CD4-positive, alpha-beta T cell treated with Interleukin-4 for 1 hour (primary cell): Measurements from ENCODE around the gene ATAD3A.
"Not testable (repeated sequence)": the region's sequence is repeated elsewhere in the genome, so short reads cannot be mapped to it uniquely, and the experiment has no call there.

Source experiments
- DNase-seq, 2 donors: peaks; one replicate each; pipeline ENCODE4 v3.0.0-alpha.2; 2020 to 2022

The ATAD3A gene

DNA sequence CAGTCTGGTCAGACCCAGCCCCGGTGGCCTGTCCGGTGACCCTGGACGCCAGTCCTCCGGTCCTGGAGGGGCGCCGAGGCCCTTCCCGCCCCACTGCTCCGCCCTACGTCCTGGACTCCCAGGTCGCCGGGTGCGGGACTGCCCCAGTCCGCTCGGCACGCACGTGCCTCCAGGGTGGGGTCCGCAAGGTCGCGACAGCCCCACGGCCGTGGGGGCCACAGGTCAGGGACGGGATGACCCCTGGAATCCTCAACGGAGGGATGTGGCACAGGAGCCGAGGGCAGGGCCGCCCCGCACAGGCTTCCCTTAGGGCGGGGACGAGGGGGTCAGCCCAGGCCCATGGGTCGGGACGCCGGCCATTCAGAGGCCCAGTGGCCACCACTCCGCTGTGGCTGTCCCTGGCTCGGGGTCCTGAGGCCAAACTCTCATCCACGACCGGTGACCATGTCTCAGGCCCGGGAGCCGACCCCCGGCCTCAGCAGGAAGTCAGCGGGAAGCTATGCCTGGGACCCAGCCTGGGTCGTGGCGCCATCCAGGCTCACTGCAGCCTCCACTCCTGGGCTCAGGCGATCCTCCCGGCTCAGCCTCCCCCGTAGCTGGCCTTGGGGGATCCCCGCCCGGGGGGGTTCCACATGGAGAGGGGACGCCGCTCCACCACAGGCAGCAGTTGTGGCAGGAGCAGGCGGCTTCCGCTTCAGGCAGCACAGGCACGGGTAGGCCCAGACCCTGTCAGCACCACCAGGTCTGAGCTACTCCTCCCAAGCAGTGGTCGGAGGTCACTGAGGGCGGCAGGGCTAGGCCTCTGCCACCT is 29.1 kb downstream of the ATAD3A start:
- DNase-seq = no peak

DNA sequence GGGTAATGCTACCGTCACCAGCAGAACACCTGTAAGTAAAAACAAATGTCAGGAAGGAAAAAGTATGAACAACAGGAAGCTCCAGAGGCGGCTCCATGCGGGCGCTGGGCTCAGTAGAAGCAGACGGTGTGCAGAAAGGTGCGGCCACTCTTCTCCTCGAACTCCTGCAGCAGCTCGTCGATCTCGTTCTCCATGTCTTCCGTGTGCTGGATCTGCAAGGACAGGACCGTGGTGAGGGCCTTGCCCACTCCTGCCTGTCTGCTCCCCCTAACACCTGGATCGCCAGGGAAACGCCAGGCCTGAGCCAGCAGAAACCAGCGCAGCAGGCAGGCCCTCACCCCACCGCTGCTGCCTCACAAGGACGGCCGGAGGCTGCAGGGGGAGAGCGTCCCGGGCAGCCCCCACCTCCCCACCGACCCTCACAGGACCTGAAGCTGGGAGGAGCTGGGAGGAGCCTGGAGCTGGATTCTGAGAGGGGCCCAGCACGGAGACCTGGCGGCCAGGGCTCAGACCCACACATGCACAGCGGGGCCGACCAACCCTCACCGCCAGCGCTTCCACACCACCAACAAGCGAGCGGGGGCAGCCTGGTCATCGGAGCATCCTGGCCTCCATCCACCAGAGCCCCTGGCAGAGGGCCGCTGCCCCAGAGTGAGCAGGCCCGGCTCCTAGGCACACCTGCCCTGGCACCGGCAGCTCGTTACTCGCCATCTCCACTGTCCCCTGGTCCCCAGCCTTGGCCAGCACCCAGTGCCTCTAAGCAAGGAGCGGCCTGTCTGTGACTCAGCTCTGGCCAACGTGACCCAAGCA is 30.2 kb downstream of the ATAD3A start:
- DNase-seq = no peak

DNA sequence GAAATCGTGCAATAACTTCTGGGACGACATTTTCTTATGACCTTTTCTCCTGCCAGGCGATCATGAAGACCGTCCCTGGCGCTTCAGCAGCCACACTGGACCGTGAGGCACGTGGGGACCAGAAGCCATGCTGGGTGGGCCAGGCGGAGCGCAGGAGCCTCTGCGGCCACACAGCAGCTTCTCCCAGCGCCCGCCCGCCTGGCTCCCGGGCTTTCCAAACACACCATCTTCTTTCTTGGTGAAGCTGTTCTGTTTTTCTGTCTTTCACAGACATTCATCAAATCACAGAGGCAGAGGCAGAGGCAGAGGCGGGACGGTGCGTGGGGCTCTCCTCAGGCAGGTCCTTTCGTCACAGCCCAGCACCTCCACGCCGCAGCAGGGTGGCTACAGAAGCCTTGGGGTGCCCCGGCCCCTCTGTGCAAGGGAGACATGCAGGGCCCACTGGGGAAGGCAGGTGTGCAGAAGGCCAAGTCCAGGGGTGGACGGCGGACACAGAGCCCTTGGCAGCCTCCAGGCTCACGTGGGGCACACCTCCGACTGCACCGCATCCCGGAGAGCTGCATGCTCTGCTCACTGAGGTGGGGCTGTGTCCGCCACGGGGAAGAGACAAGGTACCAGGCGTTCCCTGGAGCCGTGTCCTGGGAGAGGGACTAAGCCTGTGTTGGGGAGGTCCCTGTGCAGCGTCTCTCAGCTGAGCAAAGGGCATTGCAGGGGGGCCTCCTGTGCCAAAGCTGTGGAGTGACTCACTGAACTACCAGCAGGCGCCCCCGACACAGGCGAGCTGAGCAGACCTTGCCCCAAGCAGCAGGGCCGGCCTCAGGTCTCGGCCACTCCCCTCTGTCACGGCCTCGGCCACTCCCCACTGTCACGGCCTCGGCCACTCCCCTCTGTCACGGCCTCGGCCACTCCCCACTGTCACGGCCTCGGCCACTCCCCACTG is 31.1 kb downstream of the ATAD3A start:
- DNase-seq = no peak

DNA sequence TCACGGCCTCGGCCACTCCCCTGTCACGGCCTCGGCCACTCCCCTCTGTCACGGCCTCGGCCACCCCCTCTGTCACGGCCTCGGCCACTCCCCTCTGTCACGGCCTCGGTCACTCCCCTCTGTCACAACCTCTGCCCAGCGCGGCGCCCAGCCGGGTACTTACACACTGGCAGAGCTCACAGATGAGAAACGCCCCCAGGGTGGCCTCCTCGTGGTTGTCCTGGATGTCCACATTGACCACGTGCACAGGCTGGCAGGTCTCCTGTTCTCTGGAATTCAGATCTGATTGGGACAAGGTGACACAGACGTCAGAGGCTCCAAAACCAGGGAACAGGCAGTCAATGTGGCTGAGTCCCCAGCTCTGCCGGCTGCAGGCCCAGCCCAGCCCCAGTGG is 31.7 kb downstream of the ATAD3A start:
- no peak for DNase-seq

DNA sequence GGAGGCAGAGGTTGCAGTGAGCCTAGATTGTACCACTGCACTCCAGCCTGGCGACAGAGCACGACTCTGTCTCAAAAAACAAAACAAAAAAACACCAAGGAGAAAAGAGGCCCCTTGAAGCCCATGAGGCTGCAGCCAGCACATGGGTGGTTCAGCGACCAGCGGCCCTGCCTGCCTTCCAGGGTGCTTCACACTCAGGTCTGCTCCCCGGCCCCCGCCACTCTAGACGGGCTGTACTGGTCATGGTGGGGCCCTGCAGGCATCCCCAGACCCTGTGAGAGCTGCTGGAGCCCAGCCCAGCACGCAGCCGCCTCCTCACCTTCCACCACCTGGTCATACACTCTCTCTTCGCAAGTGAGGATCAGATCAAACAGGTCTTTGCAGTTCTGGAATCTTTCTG is 32.6 kb downstream of the ATAD3A start:
- no peak for DNase-seq

DNA sequence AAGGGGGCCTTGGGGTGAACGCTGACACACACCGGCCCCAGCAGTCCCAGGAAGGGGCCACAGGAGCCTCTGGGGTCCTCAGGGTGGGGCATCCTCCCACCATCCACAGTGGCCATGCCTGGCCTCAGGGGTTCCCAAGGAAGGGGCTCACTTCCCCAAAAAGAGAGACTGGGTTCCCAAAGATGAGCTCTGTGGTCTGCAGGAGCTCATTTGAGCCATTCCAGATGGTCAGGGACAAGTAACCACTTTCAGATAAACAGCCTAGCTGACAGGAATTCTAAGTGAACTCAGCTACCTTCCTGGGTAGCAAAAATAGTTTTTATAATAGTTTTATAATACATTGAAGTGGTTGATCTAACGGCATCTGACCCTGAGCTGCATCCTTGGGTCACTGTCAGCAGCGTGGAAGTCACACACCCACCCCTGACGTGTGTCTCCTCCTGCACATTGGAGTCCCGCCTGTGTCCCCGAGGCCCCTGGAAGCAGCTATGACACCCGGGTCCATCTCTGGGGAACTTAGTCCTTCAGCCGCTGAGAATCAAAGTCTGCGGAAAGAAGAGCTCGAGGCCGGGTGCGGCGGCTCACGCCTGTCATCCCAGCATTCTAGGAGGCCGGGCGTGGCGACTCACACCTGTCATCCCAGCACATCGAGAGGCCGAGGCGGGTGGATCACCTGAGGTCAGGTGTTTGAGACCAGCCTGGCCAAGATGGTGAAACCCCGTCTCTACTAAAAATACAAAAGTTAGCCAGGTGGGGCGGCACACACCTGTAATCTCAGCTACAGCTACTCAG is 34.2 kb downstream of the ATAD3A start:
- no peak for DNase-seq

DNA sequence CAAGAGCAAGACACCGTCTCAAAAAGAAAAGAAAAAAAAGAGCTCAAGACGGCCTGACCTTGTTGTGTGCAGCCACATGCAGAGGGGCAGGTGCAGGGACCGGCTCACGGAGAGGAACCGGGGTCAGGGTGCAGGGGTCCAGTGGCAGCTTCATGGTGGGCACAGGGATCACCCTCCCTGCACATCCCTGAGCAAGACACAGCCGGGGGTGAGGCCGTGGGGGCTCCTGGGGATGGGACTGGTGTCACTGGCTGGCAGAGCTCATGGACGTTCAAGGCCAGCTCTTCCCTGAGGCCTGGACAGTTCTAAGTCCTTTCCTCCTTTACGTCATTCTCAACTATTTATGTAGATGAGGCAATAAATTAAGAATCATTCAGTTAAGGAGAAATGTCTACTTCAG is 35.0 kb downstream of the ATAD3A start:
- no peak for DNase-seq

DNA sequence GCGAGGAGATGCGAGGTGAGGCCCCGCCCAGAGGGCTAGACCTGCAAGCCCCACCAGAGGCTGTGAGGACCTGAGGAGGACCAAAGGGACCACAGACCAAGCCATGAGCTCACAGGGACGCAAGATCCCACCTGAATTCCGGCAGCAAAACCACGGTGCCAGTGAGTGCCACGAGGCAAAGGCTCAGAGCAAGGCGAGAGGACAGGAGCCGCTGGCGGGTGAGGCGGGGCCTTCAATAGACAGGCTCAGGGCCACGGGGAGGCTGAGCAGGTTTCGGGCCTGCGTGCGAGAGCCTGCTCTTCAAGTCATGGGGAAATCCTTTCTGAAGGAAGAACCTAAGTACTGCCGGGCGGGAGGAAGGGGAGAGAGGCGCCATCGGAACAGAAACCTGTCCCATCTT is 35.5 kb downstream of the ATAD3A start:
- no peak for DNase-seq

DNA sequence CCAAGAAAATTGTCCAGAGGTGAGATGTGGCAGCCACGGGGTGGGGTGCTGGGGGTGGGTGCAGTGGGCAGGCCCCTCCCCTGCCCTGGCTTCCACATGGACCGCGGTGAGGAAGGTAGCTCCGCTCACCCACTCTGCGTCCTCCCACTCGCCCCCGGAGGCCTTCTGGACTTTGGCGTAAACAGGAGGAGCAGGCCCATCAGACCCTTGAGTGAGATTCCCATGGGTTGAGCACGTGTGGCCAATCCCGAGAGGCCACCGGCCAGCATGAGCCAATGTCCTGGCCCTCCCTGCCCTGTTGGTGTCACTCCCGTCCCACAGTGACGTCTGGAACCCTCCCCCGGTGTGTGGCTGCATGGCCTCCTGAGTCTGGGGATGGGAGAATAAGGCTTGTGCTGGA is 36.6 kb downstream of the ATAD3A start:
- DNase-seq = no peak

DNA sequence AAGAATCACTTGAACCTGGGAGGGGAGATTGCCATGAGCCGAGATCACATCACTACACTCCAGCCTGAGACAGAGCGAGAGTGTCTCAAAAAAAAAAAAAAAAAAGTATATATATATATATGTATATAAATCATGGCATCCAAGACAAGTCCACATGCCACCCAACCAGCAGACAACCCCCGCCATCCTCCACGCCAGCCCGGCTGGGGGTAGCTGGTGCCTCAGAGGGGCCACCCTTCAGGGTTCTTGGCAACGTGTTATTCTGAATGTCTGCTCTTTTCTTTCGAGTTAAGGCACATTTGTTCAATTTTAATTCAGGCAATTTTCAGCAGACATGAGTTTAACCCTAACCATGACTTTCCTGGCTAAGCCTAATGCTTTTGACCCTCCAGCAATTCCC is 38.1 kb downstream of the ATAD3A start:
- no peak for DNase-seq

DNA sequence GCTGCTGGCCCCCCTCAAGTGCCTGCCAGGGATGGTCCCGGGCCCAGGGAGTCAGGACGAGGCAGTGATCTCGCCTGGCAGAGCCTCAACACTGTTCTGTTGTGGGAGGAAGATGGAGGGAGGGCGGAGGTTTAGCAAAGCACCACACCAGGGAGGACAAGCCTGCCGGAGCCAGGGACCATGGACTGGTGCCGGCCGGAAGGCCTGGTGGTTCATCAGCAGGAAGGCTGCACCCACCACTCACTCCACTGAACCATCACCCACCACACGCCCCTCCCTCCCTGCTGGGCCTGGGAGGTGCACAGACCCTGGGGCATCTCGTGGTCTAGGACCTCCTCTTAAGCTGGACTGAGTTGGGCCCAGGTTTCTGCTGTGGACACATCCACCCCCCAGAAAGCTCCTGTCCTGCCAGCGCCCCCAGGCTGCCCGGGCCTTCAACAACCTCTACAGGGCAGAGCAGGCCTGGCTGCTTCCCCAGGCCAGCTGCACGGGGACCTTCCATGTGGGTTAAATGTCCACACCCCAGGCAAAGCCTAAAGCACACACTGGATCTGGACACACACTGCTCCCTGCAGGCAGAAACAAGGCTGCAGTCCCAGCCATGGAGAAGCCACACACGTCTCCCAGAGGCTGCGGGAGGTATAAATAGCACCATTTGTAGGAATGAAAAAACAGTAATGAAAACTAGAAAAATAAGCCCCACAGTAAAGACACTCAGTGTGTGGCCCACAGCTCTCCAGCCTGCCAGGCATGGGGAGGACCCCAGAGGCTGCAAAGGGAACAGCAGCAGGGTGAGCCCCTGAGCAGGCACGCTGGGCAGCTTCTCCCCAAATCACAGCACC is 38.9 kb downstream of the ATAD3A start:
- no peak for DNase-seq

DNA sequence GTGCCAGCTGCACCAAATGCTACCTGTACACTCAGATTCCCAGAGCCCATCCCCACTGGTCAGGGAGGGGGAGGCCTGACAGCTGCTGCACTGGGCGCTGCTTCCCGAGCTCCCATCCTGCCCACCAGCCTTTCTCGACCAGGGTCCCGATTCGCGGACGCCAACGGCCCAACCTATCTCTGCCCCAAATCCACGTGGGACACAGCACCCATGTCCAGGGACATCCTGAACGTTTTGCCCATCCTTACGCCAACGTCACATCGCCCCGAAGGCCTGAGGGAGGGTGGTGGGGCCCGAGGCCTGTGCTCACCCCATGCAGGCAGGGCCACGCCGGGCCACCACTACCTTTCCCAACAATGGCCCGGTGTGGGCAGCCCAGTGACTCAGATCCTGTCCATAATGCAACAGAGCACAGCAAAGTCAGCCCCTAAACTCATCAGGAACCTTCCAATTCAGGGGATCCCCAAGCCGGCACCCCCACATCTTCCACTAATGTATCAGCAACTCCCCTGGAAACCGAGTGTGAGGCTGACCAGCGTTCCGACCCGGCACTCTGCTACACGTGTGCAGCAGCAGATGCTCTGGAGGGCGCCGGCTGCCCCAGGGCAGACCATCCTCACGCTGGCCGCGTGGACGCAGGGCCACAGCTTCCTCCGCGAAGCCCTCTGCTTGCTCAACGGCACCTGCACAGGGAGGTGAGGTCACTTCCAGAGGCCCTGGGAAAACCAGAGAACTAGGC is 39.7 kb downstream of the ATAD3A start:
- DNase-seq = no peak

DNA sequence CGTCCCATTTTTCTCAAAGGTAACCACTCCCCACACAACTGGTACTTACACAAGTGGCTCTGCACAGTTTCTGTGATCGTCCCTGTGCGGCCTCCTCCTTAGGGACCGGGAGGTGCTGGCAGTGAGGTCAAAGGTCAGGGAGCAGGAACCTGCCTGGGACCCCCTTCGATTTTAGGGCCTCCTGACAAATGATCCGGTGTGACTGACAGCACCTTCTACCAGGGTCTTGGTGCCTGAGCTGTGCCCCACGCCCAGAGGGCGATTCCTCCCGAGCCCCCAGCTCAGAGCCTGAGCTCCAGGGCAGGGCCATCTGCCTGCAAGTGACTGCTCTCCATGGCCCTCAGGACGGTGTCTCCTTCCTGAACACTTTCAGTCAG is 40.3 kb downstream of the ATAD3A start:
- no peak for DNase-seq

DNA sequence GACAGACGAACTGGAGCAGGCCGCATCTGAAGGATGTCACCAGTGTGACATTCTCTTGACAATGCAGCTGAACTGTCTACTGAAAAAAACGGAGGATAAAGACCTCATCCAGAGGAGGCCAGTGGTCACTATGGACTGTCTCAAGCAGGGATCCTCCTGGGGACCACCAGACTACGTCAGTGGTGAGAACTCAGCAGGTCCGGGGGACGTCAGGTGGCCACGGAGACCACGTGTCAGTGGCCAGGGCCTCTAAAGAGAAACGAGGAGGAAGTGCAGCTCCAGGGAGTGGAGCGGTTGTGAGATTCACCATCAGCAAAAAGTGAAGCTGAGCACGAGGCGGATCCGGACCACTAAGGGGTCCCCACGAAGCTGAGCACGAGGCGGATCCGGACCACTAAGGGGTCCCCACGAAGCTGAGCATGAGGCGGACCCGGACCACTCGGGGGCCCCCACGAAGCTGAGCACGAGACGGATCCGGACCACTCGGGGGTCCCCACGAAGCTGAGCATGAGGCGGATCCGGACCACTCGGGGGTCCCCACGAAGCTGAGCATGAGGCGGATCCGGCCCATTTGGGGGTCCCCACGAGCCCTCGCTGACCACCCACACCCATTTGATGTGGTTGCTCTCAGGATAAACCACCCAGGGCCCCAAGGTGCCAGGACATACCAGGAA is 42.0 kb downstream of the ATAD3A start:
- no peak for DNase-seq

DNA sequence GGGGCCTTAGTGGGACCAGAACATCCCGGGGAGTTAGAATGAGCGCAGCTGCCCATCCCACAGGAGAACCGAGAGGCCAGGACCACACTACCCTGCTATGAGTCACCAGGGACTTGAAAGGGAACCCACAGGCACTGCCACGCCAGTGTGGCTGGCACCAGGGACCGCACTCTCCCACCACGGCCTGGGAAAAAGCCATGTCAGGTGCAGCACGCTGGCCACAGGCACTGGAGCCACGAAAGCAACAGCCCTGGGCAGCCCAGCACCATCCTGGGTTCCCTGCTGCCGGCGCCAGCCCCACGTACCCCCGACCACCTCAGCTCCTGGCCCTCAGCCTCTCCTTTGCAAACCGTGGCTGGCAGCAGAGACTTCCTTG is 42.6 kb downstream of the ATAD3A start:
- DNase-seq = no peak

DNA sequence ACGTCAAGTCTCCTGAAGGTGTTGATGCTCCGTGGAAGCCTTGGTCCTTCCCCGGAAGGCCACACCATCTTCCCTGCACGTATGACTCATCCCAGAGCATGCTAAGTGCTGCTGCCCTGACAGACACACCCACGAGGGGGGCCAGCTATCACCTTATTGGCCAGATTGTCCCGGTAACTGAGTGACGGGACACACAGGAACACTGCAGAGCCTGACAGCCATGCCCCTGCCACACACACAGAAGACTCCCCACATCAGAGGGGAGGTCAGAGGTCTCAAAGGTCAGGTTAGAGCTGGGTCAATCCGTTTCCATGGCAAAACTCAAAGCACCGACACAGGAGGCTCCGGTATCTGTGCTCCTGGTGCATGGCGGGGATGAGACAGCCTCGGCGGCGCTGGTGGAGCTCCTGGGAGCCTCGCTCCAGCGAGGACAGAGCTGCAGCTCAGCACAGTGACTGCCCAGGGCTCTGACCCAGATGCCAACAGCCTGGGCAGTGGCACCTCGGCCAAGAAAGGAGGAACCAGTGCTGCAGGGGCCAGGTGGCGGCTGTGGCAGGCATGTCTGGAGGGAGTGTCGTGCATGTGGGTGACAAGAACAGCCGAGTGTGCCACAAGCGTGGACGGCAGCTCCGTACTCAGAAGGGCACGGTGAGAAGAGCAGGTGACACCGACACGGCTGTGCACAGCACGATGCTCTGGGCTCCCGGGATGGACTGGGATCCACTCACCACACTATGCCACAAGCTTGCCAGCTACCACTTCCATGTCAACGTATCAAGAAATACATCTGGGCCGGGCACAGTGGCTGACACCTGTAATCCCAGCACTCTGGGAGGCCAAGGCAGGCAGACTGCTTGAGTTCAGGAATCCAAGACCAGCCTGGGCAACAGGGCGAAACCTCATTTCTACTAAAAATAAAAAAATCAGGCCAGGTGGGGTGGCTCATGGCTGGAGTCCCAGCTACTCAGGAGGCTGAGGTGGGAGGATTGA is 43.3 kb downstream of the ATAD3A start:
- no peak for DNase-seq

DNA sequence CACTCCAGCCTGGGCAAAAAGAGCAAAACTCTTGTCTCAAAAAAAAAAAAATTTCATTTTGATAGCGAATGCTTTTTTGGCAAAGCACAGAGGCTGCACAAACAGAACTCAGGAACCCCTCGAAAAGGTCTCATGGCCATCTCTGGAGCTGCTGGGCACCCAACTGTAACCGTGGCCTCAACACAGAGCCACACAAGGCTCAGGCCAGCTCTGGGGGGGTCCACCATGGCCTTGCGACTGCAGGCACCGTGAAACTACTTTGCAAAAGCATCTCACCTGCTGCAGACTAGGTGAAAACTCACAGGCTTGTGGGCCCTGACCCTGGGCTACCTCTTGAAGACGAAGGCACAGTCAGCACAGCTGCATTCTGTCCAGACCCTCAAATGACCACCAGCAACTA is 44.5 kb downstream of the ATAD3A start:
- DNase-seq = no peak

DNA sequence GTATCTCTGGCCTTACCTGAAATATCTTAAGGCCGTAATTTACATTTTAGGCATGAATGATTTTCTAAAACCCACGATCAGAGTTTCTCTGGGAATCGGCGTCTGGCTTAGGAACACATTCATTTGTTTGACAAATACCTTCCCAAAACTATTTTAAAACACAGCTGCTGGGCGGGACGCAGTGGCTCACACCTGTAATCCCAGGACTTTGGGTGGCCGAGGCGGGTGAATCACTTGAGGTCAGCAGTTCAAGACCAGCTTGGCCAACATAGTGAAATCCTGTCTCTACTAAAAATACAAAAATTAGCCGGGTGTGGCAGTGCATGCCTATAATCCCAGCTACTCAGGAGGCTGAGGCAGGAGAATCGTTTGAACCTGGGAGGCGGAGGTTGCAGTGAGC is 45.0 kb downstream of the ATAD3A start:
- DNase-seq = not testable (repeated sequence)

DNA sequence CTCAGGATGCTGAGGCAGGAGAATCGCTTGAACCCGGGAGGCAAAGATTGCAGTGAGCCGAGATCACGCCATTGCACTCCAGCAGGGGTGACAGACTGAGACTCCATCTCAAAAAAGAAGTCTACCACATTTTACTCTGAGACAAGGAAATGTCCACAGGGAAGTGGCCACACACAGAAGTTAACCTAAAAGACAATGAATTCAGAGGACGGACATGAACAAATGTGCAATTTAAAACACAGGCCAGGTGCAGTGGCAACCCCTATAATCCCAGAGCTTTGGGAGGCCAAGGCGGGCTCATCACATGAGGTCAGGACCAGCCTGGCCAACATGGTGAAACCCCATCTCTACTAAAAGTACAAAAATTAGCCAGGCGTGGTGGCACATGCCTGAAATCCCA is 45.7 kb downstream of the ATAD3A start:
- DNase-seq = not testable (repeated sequence)
